ENCODE data around the gene MAP3K3. TPM values are rescaled to one million over a fixed set of nuclear protein-coding genes. Genes with fewer than 3 reads are reported as not detected.

Gene MAP3K3
- polyA plus RNA-seq, 2 donors = 10.5 to 12.1 TPM

- H3K9me3 ChIP-seq (ENCODE audit: control insufficient read depth in 2 of 2, insufficient read depth in 1 of 2, low read depth in 1 of 2, low read length in 1 of 2) = no peaks in the 10 kb centered on the region
- peaks cover 6 to 8% of the 10 kb centered on the region in 2 donors for H3K4me1 ChIP-seq (ENCODE audit: control insufficient read depth in 2 of 2, insufficient read depth in 2 of 2, low read length in 1 of 2)
- H3K27me3 ChIP-seq (ENCODE audit: control insufficient read depth in 1 of 2, insufficient read depth in 2 of 2, low read length in 2 of 2) = no peaks in the 10 kb centered on the region
- H3K36me3 ChIP-seq (ENCODE audit: control insufficient read depth in 2 of 2, insufficient read depth in 2 of 2, low read length in 1 of 2) = peaks cover 5 to 11% of the 10 kb centered on the region in 2 donors
- 19 to 21% methylated on average over 49 to 88 of the region's 88 CpGs for WGBS, 2 donors
- peak overlapping the region; percentile 68 to 82 for H3K27ac ChIP-seq (ENCODE audit: low read depth in 2 of 2, low read length in 1 of 2)
- H3K4me3 ChIP-seq (ENCODE audit: low read depth in 1 of 2, low read length in 2 of 2) = peak overlapping the region; percentile 47 to 58
Measured at GRCh38 chr17:63700528-63701455, 78.6 kb downstream of the MAP3K3 start.

GRCh38 chr17:63701456-63701820 is 79.2 kb downstream of the MAP3K3 start:
- Histone ChIP-seq H3K27ac (ENCODE audit: low read depth in 2 of 2, low read length in 1 of 2) (peak overlapping the region in 1 of 2 donors; percentile 82), H3K36me3 (ENCODE audit: control insufficient read depth in 2 of 2, insufficient read depth in 2 of 2, low read length in 1 of 2) (peaks cover 5 to 11% of the 10 kb centered on the region in 2 donors), H3K4me1 (ENCODE audit: control insufficient read depth in 2 of 2, insufficient read depth in 2 of 2, low read length in 1 of 2) (peaks cover 6 to 8% of the 10 kb centered on the region in 2 donors), H3K9me3 (ENCODE audit: control insufficient read depth in 2 of 2, insufficient read depth in 1 of 2, low read depth in 1 of 2, low read length in 1 of 2) (no peaks in the 10 kb centered on the region), H3K27me3 (ENCODE audit: control insufficient read depth in 1 of 2, insufficient read depth in 2 of 2, low read length in 2 of 2) (no peaks in the 10 kb centered on the region), H3K4me3 (ENCODE audit: low read depth in 1 of 2, low read length in 2 of 2) (peak overlapping the region in 1 of 2 donors; percentile 47)
- WGBS, 2 donors = 73 to 80% methylated on average over 10 of the region's 10 CpGs

- Histone ChIP-seq H3K36me3 (ENCODE audit: control insufficient read depth in 2 of 2, insufficient read depth in 2 of 2, low read length in 1 of 2) (peaks cover 5 to 13% of the 10 kb centered on the region in 2 donors), H3K4me3 (ENCODE audit: low read depth in 1 of 2, low read length in 2 of 2) (no peak overlapping the region), H3K9me3 (ENCODE audit: control insufficient read depth in 2 of 2, insufficient read depth in 1 of 2, low read depth in 1 of 2, low read length in 1 of 2) (no peaks in the 10 kb centered on the region), H3K27me3 (ENCODE audit: control insufficient read depth in 1 of 2, insufficient read depth in 2 of 2, low read length in 2 of 2) (no peaks in the 10 kb centered on the region), H3K4me1 (ENCODE audit: control insufficient read depth in 2 of 2, insufficient read depth in 2 of 2, low read length in 1 of 2) (peaks cover 6 to 8% of the 10 kb centered on the region in 2 donors), H3K27ac (ENCODE audit: low read depth in 2 of 2, low read length in 1 of 2) (peak overlapping the region in 1 of 2 donors; percentile 52)
- WGBS, 2 donors = 68 to 79% methylated on average over 19 of the region's 19 CpGs
Measured at GRCh38 chr17:63701868-63702720, 79.9 kb downstream of the MAP3K3 start.

GRCh38 chr17:63702721-63703015 is 80.5 kb downstream of the MAP3K3 start:
- Histone ChIP-seq H3K36me3 (ENCODE audit: control insufficient read depth in 2 of 2, insufficient read depth in 2 of 2, low read length in 1 of 2) (peaks cover 5 to 14% of the 10 kb centered on the region in 2 donors), H3K4me1 (ENCODE audit: control insufficient read depth in 2 of 2, insufficient read depth in 2 of 2, low read length in 1 of 2) (peaks cover 6 to 8% of the 10 kb centered on the region in 2 donors), H3K4me3 (ENCODE audit: low read depth in 1 of 2, low read length in 2 of 2) (no peak overlapping the region), H3K27ac (ENCODE audit: low read depth in 2 of 2, low read length in 1 of 2) (no peak overlapping the region), H3K9me3 (ENCODE audit: control insufficient read depth in 2 of 2, insufficient read depth in 1 of 2, low read depth in 1 of 2, low read length in 1 of 2) (no peaks in the 10 kb centered on the region), H3K27me3 (ENCODE audit: control insufficient read depth in 1 of 2, insufficient read depth in 2 of 2, low read length in 2 of 2) (no peaks in the 10 kb centered on the region)
- 81 to 88% methylated on average over 6 of the region's 6 CpGs for WGBS, 2 donors

GRCh38 chr17:63703029-63703428 is 80.8 kb downstream of the MAP3K3 start:
- Histone ChIP-seq H3K27me3 (ENCODE audit: control insufficient read depth in 1 of 2, insufficient read depth in 2 of 2, low read length in 2 of 2) (no peaks in the 10 kb centered on the region), H3K27ac (ENCODE audit: low read depth in 2 of 2, low read length in 1 of 2) (no peak overlapping the region), H3K4me1 (ENCODE audit: control insufficient read depth in 2 of 2, insufficient read depth in 2 of 2, low read length in 1 of 2) (peaks cover 6 to 8% of the 10 kb centered on the region in 2 donors), H3K9me3 (ENCODE audit: control insufficient read depth in 2 of 2, insufficient read depth in 1 of 2, low read depth in 1 of 2, low read length in 1 of 2) (no peaks in the 10 kb centered on the region), H3K4me3 (ENCODE audit: low read depth in 1 of 2, low read length in 2 of 2) (no peak overlapping the region), H3K36me3 (ENCODE audit: control insufficient read depth in 2 of 2, insufficient read depth in 2 of 2, low read length in 1 of 2) (peaks cover 5 to 14% of the 10 kb centered on the region in 2 donors)
- 87 to 88% methylated on average over 5 of the region's 5 CpGs for WGBS, 2 donors

GRCh38 chr17:63703556-63704258 is 81.5 kb downstream of the MAP3K3 start:
- WGBS, 2 donors = 88 to 91% methylated on average over 16 of the region's 16 CpGs
- Histone ChIP-seq H3K9me3 (ENCODE audit: control insufficient read depth in 2 of 2, insufficient read depth in 1 of 2, low read depth in 1 of 2, low read length in 1 of 2) (no peaks in the 10 kb centered on the region), H3K4me1 (ENCODE audit: control insufficient read depth in 2 of 2, insufficient read depth in 2 of 2, low read length in 1 of 2) (peaks cover 4 to 8% of the 10 kb centered on the region in 2 donors)

GRCh38 chr17:63704259-63704576 is 82.0 kb downstream of the MAP3K3 start:
- 92 to 98% methylated on average over 11 of the region's 11 CpGs for WGBS, 2 donors
- Histone ChIP-seq H3K27me3 (ENCODE audit: control insufficient read depth in 1 of 2, insufficient read depth in 2 of 2, low read length in 2 of 2) (no peaks in the 10 kb centered on the region), H3K9me3 (ENCODE audit: control insufficient read depth in 2 of 2, insufficient read depth in 1 of 2, low read depth in 1 of 2, low read length in 1 of 2) (no peaks in the 10 kb centered on the region), H3K4me1 (ENCODE audit: control insufficient read depth in 2 of 2, insufficient read depth in 2 of 2, low read length in 1 of 2) (peaks cover 4 to 8% of the 10 kb centered on the region in 2 donors), H3K4me3 (ENCODE audit: low read depth in 1 of 2, low read length in 2 of 2) (no peak overlapping the region), H3K36me3 (ENCODE audit: control insufficient read depth in 2 of 2, insufficient read depth in 2 of 2, low read length in 1 of 2) (peaks cover 5 to 17% of the 10 kb centered on the region in 2 donors), H3K27ac (ENCODE audit: low read depth in 2 of 2, low read length in 1 of 2) (no peak overlapping the region)

More at GRCh38 chr17:63703556-63704258, 81.5 kb downstream of the MAP3K3 start:
- Histone ChIP-seq H3K27ac (ENCODE audit: low read depth in 2 of 2, low read length in 1 of 2) (no peak overlapping the region), H3K27me3 (ENCODE audit: control insufficient read depth in 1 of 2, insufficient read depth in 2 of 2, low read length in 2 of 2) (no peaks in the 10 kb centered on the region), H3K4me3 (ENCODE audit: low read depth in 1 of 2, low read length in 2 of 2) (no peak overlapping the region), H3K36me3 (ENCODE audit: control insufficient read depth in 2 of 2, insufficient read depth in 2 of 2, low read length in 1 of 2) (peaks cover 5 to 14% of the 10 kb centered on the region in 2 donors)

- no peaks in the 10 kb centered on the region for H3K27me3 ChIP-seq (ENCODE audit: control insufficient read depth in 1 of 2, insufficient read depth in 2 of 2, low read length in 2 of 2)
- WGBS, 2 donors = 86 to 89% methylated on average over 9 of the region's 9 CpGs
- H3K4me3 ChIP-seq (ENCODE audit: low read depth in 1 of 2, low read length in 2 of 2) = no peak overlapping the region
- H3K9me3 ChIP-seq (ENCODE audit: control insufficient read depth in 2 of 2, insufficient read depth in 1 of 2, low read depth in 1 of 2, low read length in 1 of 2) = no peaks in the 10 kb centered on the region
- no peak overlapping the region for H3K27ac ChIP-seq (ENCODE audit: low read depth in 2 of 2, low read length in 1 of 2)
- H3K4me1 ChIP-seq (ENCODE audit: control insufficient read depth in 2 of 2, insufficient read depth in 2 of 2, low read length in 1 of 2) = peaks cover 4 to 8% of the 10 kb centered on the region in 2 donors
- H3K36me3 ChIP-seq (ENCODE audit: control insufficient read depth in 2 of 2, insufficient read depth in 2 of 2, low read length in 1 of 2) = peaks cover 6 to 20% of the 10 kb centered on the region in 2 donors
Measured at GRCh38 chr17:63704836-63705235, 82.6 kb downstream of the MAP3K3 start.

- Histone ChIP-seq H3K4me1 (ENCODE audit: control insufficient read depth in 2 of 2, insufficient read depth in 2 of 2, low read length in 1 of 2) (peaks cover 0 to 4% of the 10 kb centered on the region in 2 donors), H3K9me3 (ENCODE audit: control insufficient read depth in 2 of 2, insufficient read depth in 1 of 2, low read depth in 1 of 2, low read length in 1 of 2) (no peaks in the 10 kb centered on the region), H3K4me3 (ENCODE audit: low read depth in 1 of 2, low read length in 2 of 2) (no peak overlapping the region), H3K36me3 (ENCODE audit: control insufficient read depth in 2 of 2, insufficient read depth in 2 of 2, low read length in 1 of 2) (peaks cover 10 to 24% of the 10 kb centered on the region in 2 donors), H3K27me3 (ENCODE audit: control insufficient read depth in 1 of 2, insufficient read depth in 2 of 2, low read length in 2 of 2) (no peaks in the 10 kb centered on the region), H3K27ac (ENCODE audit: low read depth in 2 of 2, low read length in 1 of 2) (no peak overlapping the region)
- WGBS, 2 donors = 63 to 65% methylated on average over 3 of the region's 3 CpGs
Measured at GRCh38 chr17:63705657-63706056, 83.4 kb downstream of the MAP3K3 start.
